Stimulated activated CD4-positive, alpha-beta T cell treated with anti-CD3 and anti-CD28 coated beads, Interleukin-2, amount 100 ng/mL, for 24 hours (primary cell): Measurements from ENCODE around the gene APOL5.
"Not testable (repeated sequence)": the region's sequence is repeated elsewhere in the genome, so short reads cannot be mapped to it uniquely, and the experiment has no call there.

ENCODE experiments used
- DNase-seq, 2 donors: peaks; one replicate each; pipeline ENCODE4 v3.0.0-alpha.2; 2020

APOL5 gene

DNA sequence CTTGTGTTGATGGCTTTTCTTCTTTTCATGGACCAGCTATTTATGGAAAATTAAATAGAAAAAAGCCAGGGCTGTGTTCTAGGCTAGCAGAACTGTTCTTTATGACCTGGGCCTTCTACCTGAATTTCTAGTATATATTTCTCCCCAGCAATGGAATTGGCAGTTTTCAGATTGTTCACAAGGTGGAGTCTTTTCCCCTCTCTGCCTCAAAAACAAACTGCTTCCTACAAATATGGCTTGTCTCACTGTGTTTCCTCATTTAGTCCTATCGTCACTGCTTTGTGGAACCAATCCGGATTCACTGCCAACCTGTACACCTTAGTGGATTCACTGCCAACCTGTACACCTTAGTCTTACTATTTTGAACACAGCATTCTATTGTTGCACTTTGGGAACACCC is 5.0 kb upstream of the APOL5 start:
- no peak for DNase-seq

DNA sequence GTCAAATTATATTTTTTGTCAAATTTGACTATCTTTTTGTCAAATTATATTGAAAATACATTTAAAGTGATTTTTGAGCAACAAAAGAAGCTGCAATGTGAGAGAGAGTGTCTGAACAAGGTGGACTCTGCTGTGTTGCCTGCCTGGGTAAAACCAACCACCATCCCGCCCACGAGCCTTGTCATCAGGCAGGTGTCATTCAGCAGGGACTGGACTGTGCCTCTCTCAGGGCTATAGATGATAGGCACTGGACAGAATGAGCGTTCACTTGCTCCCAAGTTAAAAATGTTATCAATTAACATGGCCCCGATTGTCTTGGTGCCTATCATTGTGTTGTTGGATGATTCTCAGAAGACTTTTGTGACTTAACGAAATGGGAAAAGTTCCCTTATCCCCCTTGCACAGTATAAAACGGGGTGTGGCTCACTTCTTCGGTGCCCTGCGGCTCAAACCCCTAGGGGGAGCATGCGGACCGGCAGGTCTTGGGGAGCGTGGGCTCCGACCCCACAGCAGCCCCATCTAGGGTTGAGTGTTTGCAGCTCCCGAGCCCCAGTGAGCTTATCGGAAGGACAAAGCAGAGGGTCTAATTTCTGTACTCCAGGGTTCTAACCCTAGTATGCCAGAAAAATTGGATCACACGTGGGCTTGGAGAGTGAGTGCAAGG is 1.7 kb downstream of the APOL5 start:
- no peak for DNase-seq

DNA sequence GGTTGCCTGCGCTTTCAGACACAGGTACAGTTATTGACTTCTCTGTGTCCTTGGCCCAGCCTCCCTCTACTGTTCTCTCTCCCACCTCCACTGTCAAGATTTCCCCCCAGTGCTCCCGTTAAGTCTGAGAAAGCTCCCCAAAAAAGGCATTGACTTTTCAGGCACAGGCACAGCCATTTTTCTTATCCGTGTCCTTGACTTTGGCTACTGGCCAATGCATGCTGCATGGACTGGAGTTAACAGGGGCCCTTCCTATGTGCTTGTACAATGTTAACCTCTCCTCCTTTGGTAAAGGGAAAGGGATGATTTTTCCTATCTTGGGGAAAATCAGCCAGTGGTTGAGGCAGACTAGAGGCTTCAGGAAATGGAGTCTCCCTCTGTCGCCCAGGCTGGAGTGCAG is 4.3 kb downstream of the APOL5 start:
- DNase-seq: no peak

DNA sequence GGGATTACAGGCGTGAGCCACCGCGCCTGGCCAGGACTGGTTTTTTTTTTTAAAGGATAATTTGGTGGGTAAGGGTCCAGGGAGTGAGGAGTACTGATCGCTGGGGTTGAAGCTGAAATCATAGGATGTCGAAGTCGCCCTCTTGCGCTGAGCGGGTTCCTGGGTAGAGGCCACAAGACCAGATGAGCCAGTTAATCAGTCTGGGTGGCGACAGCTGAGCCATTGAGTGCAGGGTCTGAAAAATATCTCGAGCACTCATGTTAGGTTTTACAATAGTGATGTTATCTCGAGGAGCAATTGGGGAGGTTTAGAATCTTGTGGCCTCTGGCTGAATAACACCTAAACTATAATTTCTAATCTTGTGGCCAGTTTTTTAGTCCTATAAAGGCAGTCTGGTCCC is 7.8 kb downstream of the APOL5 start:
- no peak for DNase-seq

DNA sequence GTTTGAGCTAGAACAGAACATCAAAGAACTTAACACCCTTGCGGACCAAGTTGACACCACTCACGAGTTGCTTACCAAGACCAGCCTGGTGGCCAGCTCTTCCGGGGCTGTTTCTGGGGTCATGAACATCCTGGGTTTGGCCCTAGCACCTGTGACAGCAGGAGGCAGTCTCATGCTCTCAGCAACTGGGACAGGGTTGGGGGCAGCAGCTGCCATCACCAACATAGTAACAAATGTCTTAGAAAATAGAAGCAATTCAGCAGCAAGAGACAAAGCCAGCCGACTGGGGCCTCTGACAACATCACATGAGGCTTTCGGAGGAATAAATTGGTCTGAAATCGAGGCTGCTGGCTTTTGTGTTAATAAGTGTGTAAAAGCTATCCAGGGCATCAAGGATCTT is 8.7 kb downstream of the APOL5 start:
- DNase-seq: no peak

DNA sequence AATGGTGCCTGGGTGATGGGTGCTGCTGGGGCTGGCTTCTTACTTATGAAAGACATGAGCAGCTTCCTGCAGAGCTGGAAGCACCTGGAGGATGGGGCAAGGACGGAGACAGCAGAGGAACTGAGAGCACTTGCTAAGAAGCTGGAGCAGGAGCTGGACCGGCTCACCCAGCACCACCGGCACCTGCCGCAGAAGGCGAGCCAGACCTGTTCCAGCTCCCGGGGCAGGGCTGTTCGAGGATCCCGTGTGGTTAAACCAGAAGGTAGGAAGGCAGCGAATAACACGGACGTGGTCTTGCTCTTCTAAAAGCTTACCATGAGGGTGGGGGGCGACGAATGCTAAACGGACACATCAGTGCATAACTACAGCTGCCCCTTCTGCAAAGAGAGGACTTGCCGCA is 9.3 kb downstream of the APOL5 start:
- no peak for DNase-seq

DNA sequence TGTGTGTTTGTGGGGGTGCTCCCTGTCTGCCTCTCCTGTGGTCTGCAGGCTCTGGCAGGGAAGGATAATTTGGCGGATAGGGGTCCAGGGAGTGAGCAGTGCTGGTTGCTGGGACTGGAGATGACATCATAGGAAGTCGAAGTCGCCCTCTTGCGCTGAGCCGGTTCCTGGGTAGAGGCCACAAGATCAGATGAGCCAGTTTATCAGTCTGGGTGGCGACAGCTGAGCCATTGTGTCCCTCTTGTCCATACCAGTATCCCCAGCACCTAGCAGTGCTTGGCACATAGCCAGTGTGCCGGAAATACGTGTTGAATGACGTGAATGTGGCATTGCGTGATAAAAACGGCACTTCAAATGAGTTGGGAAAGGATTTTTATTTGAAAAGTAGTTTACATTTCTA is 9.8 kb downstream of the APOL5 start:
- DNase-seq: no peak

DNA sequence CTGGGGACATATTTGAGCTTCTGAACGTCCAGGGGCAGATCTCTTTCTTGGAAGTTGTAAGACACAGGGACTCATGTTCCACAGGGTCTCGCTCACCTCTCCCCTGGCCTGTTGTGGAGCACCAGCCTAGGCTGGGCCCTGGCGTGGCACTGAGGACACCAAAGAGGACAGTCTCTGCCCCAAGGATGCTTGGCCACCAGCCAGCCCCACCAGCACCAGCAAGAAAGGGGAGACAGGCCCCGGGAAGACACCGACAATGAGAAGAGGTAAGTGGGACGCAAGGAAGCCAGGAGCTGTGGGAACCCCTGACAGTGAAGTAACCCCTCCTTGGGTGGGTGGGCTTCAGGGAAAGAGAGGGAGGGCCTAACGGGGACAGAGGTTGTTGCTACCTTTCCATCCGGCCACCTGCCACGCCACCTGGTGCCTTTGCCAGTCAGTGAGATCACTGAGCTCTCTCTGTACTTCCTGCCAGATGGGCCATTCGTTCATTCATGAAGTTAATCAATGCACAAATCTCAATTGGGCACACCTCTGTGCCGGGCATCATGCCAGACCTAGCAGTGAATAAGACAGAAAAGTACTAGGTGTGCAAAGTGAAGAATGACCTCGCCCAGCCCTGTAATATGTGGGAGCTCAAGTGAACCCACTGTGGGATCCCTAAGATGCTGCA is 11.1 kb downstream of the APOL5 start:
- no peak for DNase-seq

DNA sequence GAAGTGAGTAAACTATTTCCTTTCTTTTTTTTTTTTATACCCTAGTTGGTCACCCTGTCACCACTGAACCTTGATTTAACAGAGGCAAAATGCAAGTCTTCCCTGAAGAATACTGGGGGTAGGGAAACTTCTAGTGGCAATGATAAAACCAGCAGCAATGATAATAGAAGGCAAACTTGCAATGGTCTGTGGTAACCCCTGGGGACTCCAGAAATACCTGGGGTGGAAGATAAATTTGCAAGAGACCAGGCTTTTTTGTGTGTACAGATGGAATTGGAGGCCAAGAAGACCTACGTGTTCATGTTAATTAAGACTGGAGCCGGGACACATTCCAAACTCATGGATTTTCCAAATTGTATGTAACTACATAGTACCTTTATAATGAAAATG is 11.6 kb downstream of the APOL5 start:
- no peak for DNase-seq

DNA sequence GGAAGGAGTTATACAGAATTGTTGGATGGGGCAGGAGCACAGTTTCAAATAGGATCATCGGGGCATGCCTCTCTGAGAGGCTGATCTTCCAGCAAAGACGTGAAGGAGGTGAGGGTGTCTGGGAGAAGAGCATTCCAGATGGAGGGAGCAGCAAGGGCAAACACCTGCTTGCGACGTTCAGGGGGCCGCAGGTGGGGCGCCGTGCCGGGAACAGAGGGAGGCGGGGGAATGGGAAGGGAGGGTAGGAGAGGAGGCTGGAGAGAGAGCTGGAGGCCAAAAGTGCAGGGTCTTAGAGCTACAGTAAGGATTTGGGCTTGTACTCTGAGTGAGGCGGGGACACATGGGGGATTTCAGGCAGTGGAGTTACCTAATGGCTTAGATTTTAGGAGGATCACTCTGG is 13.6 kb downstream of the APOL5 start:
- DNase-seq: no peak

DNA sequence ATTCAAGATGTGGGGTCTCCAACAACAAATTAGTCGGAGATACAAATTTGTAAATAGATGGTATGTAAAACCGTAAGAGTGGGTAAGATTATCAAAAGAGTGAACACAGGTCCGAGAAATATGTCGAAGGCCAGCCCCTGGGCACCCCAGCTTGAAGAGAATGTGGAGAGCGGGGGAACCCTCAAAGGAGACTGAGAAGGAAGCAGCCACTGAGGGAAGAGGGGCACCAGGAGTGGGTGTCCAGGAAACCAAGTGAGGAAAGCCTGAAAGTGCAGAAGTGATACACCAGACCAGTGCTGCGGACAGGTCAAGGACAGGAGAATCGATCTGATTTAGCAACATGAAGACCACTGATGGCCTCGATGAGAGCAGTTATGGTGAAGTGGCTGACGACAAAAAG is 14.4 kb downstream of the APOL5 start:
- no peak for DNase-seq

DNA sequence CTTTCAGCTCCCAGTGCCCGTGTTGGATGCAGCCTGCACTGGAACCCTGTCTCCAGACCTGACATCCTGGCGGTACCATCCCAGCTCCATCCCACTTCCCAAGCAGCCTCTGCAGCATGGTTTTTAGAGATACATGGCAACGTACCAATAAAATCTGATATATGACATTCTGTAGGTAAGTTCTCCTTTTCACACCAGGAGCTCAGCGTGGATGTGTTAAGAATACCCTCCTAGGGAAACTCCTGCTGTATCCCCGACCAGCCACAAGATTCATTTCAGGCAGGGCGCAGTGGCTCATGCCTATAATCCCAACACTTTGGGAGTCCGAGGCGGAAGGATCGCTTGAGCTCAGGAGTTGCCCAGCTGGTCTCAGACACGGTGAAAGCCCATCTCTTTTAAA is 15.4 kb downstream of the APOL5 start:
- DNase-seq: no peak

DNA sequence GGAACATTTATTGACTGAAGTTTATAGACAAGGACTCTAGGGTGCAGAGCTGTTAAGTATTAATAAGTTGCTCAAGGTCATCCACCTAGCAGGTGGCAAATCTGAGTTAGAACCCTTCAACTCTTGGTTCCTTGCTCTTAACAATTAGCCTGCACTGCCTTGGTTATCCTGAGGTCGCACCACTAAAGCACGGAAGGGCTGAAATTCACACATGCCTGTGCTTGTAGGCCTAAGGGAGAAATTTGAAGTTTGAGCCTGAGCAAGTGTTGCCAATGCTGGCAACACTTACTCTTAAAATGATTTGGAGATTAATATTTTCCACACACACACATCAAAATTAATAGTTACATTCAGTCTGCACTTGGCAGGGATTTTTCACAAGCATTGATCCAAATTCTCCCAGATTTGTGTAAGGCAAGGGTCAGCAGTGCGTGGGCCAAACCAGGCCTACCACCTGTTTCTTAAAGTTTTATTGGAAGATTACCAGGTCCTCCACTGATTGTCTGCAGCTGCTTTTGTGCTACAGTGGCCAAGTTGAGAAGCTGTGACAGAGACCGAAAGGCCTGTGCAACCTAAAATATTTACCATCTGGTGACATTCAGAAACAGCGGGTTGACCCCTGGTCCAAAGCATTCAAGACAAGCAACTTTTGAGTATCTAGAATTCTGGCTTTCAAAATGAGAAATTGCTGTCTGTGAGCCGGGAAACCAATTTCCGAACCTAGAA is 16.3 kb downstream of the APOL5 start:
- DNase-seq: no peak

DNA sequence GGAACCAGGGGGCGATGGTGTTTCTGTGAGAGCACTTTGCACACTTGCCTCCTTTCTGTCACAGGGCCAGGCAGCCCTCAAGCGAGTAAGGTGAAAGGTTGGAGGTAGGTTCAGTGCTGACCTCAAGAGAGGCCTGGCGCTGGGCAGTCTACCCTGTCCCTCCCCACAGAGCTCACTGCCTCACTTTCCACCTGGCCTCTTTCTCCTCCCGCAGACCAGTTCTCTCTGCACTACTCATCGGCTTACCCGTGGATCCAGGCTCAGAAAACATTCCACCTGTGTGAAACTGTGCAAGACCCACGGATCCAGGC is 16.8 kb downstream of the APOL5 start:
- DNase-seq: no peak

DNA sequence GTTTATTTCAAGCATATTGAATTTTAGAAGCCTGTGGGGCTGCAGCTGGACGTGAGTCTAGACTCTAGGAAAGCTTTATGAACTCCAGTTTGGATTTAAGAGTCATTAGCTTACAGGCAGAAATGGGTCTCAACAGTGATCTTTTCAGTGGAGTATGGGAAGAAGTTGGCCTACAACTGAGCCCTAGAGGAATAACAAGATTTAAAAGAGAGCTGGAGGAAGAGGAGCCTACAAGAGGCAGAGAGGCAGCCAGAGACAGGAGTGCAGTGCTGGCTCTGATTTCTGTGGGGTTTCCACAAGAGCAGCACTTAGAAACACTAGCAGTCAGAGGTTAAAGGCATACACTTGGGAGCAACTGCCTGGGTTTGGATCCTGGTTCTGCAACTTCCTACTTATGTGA is 17.9 kb downstream of the APOL5 start:
- DNase-seq: no peak

DNA sequence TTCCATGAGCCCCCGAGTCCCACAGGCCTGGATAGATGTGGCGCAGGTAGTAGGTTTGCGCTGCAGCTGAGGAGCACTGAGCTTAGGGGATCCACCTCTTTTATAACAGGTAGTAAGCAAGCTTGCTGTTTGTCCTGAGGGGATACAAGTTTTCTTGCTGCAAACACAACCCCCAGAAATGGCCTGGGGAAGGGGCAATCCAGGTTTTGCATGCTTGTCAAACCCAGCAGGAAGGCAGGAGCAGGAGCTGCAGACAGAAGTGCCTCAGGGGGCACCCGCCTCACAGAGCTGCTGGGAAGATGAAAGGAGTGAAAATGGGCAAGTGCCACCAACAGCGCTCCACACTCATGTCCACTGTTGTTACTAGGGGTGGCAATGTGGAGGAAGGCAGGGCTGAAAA is 18.5 kb downstream of the APOL5 start:
- no peak for DNase-seq

DNA sequence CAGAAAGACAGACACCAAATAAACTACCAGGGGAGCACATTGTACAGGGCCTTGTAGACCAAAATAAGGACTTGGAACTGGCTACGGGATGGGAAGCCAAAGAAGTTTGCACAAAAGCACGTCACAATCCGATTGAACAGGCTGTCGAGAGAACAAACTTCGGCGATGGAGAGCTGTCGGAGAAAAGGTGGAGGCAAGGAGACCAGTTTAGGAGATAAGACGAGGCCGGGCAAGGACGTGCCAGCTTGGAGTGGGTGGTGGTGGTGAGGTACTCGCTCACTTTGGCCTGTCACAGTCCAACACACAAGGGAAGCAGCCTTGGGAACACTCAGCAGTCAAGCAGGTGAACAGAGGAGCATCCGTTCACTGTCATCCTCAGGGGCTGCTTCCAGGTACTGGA is 19.0 kb downstream of the APOL5 start:
- no peak for DNase-seq

DNA sequence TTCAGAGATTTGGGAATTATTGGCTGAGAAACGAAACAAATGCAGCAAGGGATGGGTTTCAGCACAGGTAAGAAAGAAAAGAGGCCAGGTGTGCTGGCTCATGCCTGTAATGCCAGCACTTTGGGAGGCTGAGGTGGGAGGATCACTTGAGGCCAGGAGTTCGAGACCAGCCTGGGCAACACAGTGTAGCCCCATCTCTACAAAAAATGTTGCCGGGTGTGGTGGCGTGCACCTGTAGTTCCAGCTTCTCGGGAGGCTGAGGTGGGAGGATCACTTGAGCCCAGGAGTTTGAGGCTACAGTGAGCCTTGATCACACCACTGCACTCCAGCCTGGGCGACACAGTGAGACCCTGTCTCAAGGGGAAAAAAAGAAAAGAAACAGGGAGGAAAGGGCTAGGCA is 20.2 kb downstream of the APOL5 start:
- DNase-seq: not testable (repeated sequence)

DNA sequence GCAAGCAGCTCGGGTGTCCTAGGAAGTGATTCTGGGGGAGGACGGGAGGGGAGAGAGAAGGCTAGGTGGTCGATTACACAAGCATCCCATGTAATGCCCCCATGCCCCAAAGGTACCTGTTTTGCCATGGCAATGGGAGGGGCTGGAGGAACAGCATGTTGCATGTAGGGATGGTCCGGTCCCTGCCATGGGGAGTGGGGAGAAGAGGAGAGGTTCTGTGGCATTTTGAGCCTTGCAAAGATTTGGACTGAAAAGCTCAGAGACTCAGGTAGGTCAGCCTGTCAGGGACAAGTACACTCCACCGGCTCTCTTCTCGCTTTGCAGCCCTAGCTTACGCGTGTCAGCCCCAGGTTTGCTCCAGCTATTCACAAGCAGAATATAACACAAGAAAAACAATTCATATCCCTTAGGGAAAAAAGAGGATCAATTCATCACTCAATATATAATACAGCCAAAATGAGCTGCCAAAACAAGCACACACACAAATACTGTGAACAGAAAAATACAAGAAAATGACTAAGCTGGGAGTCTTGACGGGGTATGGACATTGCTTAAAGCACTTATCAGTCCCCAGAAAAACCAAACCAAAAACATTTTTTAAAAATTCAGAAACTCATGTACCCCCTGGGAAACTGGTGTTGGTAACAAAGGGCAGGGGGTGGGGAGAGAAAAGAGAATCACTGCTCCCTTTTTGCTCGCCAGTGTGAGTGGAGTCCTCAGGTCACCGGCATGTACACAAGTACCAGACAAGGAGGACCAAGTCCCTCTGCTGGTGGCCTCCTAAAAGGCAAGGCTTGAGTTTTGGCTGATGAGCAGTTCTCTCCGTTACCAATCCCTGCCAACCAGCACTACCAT is 21.6 kb downstream of the APOL5 start:
- no peak for DNase-seq

DNA sequence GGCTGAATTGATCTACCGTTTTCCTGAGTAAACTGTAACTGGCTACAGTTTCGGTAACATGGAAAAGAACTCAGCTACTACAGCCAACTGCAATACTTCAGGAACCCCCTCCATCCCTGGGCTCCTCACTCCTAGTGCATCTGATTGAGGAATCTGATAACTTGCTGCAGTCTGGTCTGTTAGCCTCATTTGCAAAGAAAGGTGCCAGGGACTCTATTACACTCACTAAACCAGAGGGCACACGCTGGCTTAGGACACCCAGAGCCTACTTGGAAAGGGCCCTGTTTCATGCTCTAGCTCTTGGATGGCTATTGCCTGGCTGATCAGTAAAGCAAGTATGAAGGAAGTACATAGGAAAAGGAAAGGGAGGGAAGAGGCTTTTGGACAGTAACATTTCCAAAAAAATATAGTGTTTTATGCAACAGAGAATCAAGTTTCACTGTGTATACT is 22.3 kb downstream of the APOL5 start:
- no peak for DNase-seq

DNA sequence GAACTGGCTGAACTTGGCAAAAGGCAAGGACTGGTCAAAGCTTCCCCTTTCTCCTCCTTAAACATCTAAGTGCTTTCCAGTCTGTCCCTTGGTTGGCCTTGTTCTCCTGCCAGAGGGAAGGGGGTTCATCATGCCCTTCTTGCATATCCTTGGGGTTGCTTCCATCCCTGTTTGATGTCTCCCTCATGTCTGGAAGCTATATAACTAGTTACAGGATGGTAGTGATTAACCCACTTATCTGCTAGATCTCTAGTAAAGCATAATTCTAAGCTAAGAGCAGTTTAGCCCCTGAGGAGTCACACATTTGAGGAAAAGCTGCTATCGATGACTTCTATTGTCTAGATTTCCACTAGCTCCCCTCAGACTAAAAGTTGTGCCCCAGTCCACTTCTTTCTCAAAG is 22.9 kb downstream of the APOL5 start:
- no peak for DNase-seq

DNA sequence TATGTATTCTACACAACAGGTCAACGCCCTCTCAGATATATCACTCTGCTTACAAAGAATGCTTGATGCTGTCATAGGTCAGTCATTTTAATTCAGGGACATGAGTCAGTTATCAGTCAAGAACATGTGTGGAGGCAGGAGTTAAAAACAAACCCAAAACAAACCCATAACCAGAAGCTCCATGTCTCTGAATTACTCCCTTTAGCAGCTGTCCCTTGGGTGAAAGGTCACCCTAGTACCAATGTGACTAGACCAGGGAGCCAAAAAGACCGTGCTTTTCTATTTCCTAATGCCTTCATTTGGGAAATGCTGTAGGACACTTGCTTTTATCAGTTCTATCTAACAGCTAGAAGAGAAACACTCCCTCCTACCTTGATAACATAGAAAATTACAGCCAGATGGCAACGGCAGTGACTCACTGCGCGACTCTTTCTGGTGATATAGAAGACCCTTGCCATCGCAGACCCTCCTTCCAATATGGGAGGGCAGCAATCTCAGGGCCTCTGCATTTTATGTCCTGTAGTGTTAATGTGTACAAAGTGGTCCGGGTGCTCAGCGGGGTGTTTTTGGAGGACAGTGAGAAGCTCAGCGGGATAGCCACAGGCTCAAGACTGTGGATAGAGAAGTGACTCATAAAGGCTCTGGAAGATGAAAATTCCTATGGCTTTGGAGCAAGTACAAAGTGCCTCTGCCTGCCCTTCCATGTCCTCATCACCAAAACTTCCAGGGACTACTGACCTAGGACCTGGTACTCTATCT is 24.8 kb downstream of the APOL5 start:
- no peak for DNase-seq

DNA sequence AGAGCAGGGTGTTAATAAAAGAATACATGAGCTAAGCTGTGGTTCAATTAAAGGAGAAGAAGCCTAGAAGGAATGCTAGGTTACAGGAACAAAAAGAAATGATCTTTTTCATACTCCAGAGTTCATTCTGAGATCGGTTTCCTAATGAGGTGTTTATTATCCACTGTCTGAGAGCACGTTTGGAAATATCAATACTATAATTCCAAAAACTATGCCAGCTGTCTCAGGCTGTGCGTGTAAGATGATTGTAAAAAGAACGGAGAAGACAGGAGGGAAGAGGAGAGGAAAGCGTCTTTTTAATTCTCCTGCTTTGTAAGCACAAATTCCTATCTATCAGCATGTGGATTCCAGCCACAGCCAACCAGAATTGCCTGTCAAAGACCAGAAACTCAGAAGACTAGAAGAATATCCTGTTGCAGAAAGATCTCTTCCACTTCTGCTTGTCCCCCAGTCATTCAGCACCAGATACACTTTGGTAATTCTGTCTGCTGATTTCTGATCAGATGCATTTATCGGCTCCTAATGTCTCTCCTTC is 25.7 kb downstream of the APOL5 start:
- no peak for DNase-seq
